Measurements from ENCODE around the gene ARHGEF39. TPM values are rescaled to one million over a fixed set of nuclear protein-coding genes. Genes with fewer than 3 reads are reported as not detected.

The ARHGEF39 gene
- total RNA-seq, 1 donor from 2014 or later = 1.2 TPM

GRCh38 chr9:35690294-35690613 is 25.3 kb upstream of the ARHGEF39 start:
- H3K27me3 ChIP-seq (ENCODE audit: control insufficient read depth, insufficient read depth, low read length) = no peaks in the 10 kb centered on the region
- H3K4me3 ChIP-seq (ENCODE audit: low read depth, low read length) = peak overlapping the region; percentile 47
- no peaks in the 10 kb centered on the region for H3K36me3 ChIP-seq (ENCODE audit: control insufficient read depth, insufficient read depth, low read length)
- no peak for TF ChIP-seq CTCF (IDR thresholded peaks at IDR 0.05; ENCODE audit: insufficient read depth, low read length, poor library complexity, severe bottlenecking)
- DNase-seq (ENCODE audit: low read depth) = no peak

DNA sequence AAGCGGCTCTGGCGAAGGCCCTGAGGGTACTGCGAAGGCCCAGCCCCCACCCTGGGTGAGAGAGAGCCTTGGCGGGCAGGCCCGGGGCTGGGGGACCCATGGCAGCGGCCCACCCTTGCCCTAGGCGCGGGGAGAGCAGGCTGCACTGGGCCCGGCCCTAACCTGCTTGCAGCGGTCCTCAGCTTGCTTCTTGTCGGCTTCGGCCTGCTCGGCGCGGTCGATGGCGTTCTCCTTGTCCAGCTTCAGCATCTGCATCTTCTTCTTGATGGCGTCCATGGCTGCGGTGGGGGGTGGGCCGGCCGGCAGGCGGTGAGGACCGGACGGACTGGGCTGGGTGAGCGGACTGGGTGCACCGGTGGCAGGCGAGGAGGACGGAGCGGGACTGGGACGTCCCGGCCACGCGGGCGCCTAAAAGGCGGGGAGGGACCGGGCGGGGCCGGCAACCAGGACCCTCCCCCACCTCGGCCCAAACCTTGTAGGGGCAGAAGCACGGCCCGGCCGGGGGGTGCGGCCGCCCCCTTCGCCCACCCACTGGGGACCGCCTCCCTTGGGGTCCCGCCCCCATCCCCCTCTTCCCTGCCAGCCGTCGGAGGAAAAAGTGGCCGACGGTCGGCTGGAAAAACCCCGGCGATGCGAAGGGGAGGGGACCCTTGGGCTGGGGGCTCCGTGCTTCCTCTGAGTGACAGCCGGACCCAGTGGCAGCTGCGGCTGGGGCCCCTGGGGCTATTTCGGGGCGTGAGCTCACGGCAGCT is 24.7 kb upstream of the ARHGEF39 start, which contains the start of gene TPM2:
Gene TPM2 (minus strand): TSS at position 384 of the 752 bp plus-strand sequence. CDS start 108 bp downstream, at position 276.
- DNase-seq (ENCODE audit: low read depth) = no peak
- H3K4me3 ChIP-seq (ENCODE audit: low read depth, low read length) = peak within 1 kb of the TSS; percentile 47
- H3K36me3 ChIP-seq (ENCODE audit: control insufficient read depth, insufficient read depth, low read length) = no peaks in the 10 kb centered on the region
- H3K27me3 ChIP-seq (ENCODE audit: control insufficient read depth, insufficient read depth, low read length) = no peaks in the 10 kb centered on the region
- TF ChIP-seq CTCF (IDR thresholded peaks at IDR 0.05; ENCODE audit: insufficient read depth, low read length, poor library complexity, severe bottlenecking) = no peak

DNA sequence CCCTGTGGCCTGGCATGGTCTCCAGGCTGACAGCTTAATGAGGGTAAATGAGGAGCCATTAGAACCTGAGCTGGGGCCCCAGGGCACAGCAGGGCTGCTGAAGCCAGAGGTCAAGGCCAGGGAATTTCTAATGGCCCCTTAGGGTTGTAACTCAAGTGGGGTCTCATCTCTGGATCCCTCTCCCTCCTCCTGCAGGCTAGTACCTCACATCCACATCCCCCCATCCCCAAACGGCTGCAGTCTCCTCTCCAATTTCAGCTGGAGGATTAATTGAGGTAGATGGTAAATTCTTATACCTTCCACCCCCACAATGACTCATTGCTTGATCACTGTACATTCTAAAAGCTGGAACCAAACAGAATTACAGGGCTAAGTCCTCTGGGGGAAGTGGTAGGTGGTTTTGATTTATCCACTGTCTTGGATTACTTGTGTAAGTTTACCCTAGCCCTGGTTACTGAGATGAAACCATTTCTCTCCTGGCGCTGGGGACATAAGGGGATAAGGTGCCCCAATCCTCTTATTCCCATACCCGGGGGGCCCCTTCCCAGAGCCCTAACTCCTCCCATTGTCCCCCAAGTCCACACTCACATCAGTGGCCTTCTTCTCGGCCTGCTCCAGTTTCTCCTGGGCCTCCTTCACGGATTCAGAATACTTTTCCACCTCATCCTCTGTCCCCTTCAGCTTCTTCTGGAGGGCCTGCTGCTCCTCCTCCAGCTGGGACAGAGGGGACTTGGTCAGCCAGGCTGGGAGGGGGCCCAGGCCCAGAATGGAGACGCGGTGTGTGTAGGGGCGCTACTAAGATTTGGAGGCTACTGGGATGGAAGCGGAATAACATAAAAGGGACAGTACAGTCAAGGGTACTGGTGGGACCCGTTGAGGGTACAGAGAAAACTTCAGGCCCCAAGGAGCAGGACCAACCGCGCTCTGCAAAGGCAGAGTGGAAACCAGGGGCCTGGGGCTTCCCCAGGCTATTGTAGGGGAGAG is 23.9 kb upstream of the ARHGEF39 start:
- H3K27me3 ChIP-seq (ENCODE audit: control insufficient read depth, insufficient read depth, low read length) = no peaks in the 10 kb centered on the region
- no peak for TF ChIP-seq CTCF (IDR thresholded peaks at IDR 0.05; ENCODE audit: insufficient read depth, low read length, poor library complexity, severe bottlenecking)
- peak; percentile 57 for DNase-seq (ENCODE audit: low read depth)
- no peaks in the 10 kb centered on the region for H3K36me3 ChIP-seq (ENCODE audit: control insufficient read depth, insufficient read depth, low read length)
- peak overlapping the region; percentile 47 for H3K4me3 ChIP-seq (ENCODE audit: low read depth, low read length)

DNA sequence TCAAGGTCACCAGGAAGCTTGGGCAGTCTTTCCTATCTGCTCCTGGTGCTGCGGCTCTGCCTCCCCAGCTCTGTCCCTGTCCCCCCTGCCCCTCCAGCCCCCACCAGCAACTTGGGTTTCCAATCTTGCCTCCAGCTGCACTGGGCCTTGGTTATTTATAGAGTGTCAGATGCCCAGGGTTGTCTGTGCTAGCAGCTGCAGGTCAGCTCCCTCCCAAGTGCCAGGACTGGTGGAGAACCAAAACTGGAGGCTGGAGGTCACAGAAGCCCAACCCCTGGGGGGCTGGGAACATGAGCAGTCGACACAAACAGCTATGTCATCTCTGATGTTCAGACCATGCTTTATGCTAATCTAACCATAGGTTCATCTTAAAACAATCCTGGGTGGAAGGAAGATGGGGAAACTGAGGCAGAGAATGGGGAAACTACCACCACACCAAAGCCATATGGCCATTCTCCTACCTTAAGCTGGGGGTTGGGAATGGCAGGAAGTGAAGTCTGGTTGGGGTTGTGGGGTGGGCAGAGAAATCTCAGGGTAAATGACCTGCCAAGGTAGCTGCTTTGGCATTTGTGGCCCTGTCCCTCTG is 23.1 kb upstream of the ARHGEF39 start:
- Histone ChIP-seq H3K36me3 (ENCODE audit: control insufficient read depth, insufficient read depth, low read length) (no peaks in the 10 kb centered on the region), H3K27me3 (ENCODE audit: control insufficient read depth, insufficient read depth, low read length) (no peaks in the 10 kb centered on the region), H3K4me3 (ENCODE audit: low read depth, low read length) (peak overlapping the region; percentile 47)
- no peak for DNase-seq (ENCODE audit: low read depth)
- no peak for TF ChIP-seq CTCF (IDR thresholded peaks at IDR 0.05; ENCODE audit: insufficient read depth, low read length, poor library complexity, severe bottlenecking)

DNA sequence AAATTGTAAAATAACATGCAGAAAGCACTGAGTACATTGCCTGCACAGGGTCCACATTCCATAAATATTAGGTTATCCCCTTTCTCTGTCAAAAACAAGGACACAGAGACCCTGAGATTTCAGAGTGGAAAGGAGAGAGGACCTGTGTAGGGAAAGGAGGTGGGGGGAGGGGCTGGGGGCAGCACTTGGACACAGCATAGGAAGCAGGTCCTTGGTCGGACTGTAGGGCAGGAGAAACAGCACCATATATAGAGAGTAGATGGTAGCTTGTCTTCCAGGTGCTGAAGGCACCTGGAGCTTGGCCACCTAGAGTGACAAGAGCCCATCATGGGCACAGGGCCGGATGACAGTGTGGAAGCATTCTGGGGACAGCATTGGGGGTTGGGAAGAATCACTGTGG is 22.3 kb upstream of the ARHGEF39 start:
- peaks cover 2% of the 10 kb centered on the region for H3K36me3 ChIP-seq (ENCODE audit: control insufficient read depth, insufficient read depth, low read length)
- H3K27me3 ChIP-seq (ENCODE audit: control insufficient read depth, insufficient read depth, low read length) = no peaks in the 10 kb centered on the region
- no peak for TF ChIP-seq CTCF (IDR thresholded peaks at IDR 0.05; ENCODE audit: insufficient read depth, low read length, poor library complexity, severe bottlenecking)
- no peak for DNase-seq (ENCODE audit: low read depth)
- no peak overlapping the region for H3K4me3 ChIP-seq (ENCODE audit: low read depth, low read length)
